Adrenal gland (tissue), 19 donors: ENCODE measurements around the gene ASB14. TPM values are rescaled to one million over a fixed set of nuclear protein-coding genes. Genes with fewer than 3 reads are reported as not detected.
"Not testable (repeated sequence)": the region's sequence is repeated elsewhere in the genome, so short reads cannot be mapped to it uniquely, and the experiment has no call there.

ENCODE experiments used
- DNase-seq, 7 donors: peaks; one replicate each; pipeline ENCODE4 v3.0.0-alpha.2; 2019 to 2020
- H3K27ac ChIP-seq, 5 donors: fragments of 200-600 bp; sonication (generic) in 4 of 5; 1 replicate in 3 of 5; 2 replicates in 2 of 5; pipeline versions ENCODE4 v1.5.1 to v1.8.0; 2016 to 2020; ENCODE audit warnings: mild to moderate bottlenecking in 1 of 5
- H3K27me3 ChIP-seq: fragments of 200-600 bp; 2 replicates; pipeline ENCODE4 v1.8.0; 2021
- H3K36me3 ChIP-seq, 2 donors: fragments of 200-600 bp; replicated peaks in 1 of 2; 1 replicate in 1 of 2; 2 replicates in 1 of 2; pipeline versions ENCODE4 v1.5.1 to v1.8.0; 2018 to 2022
- H3K4me1 ChIP-seq, 2 donors: fragments of 200-600 bp; replicated peaks in 1 of 2; 1 replicate in 1 of 2; 2 replicates in 1 of 2; pipeline versions ENCODE4 v1.5.1 to v1.8.0; 2018 to 2021
- H3K4me3 ChIP-seq, 4 donors: fragments of 200-600 bp; sonication (generic) in 3 of 4; one replicate each; pipeline ENCODE4 v1.5.1; 2016 to 2018
- H3K9me3 ChIP-seq, 3 donors: fragments of 200-600 bp; sonication (generic) in 1 of 3; replicated peaks in 1 of 3; 1 replicate in 2 of 3; 2 replicates in 1 of 3; pipeline versions ENCODE4 v1.5.1 to v1.8.0; 2016 to 2021
- CTCF ChIP-seq, 6 experiments: fragments of 450-650 bp in 4 of 6; fragments of 200-600 bp in 2 of 6; sonication (generic) in 1 of 6; IDR thresholded peaks; 1 replicate in 5 of 6; 2 replicates in 1 of 6; pipeline versions ENCODE4 v1.5.1 to v1.8.0; 2016 to 2021; ENCODE audit warnings: antibody characterized with exemption in 6 of 6, mild to moderate bottlenecking in 2 of 6, moderate library complexity in 1 of 6
- POLR2A ChIP-seq, 2 donors: fragments of 450-650 bp; IDR thresholded peaks; one replicate each; pipeline ENCODE4 v1.6.1; 2017; ENCODE audit warnings: antibody characterized with exemption in 2 of 2, mild to moderate bottlenecking in 2 of 2, moderate library complexity in 1 of 2
- WGBS, 4 donors: extraction: QIAGEN DNeasy Blood & Tissue Kit in 2 of 4; methylation state at CpG; one replicate each; pipeline versions ENCODE4 v1.1.5 to v1.1.7; 2013 to 2017; 5-methylcytosine and 5-hydroxymethylcytosine counted together
- intact Hi-C, 2 donors: fragments of 100-400 bp; cut with DNase I; formaldehyde crosslinking; loops; one replicate each; pipeline versions ENCODE4 v1.14.1 to v1.15.0; 2022 to 2023
- long read RNA-seq, 10 donors: library from polyadenylated mRNA in 3 of 10; unstranded in 2 of 10; stranded (forward) in 1 of 10; transcript quantifications; one replicate each; pipeline ENCODE4 v2.0.0 and lab custom pipeline, GENCODE V29; 2021 to 2026
- polyA plus RNA-seq, 3 donors: library from polyadenylated mRNA; stranded (reverse); fragments of 200-250 nt in 2 of 3; fragments of 350-450 nt in 1 of 3; fragmentation: Illumina TruSeq in 1 of 3; extraction: RNeasy Lipid Tissue Mini Kit (QIAGEN cat#74804) in 1 of 3; gene quantifications; one replicate each; pipeline ENCODE4 v1.2.3, GENCODE V29; 2013 to 2014
- total RNA-seq, 9 donors: library from RNA; depleted of rRNA in 4 of 9; stranded (reverse); fragments of >200 nt in 4 of 9; fragments of 120-200 nt in 1 of 9; fragmentation: NEBNext Ultra II Directional in 1 of 9; extraction: Animal tissue kit (Norgen Biotek cat#: 25700) in 1 of 9; gene quantifications; one replicate each; pipeline versions ENCODE4 v1.1.0 to v1.2.4, GENCODE V29; 2013 to 2023
- donor health status: healthy with polysubstance abuse.
- donor health status: Bipolar disorder and iron deficiency.
- donor health status: DM: yes; HTN: yes; CAD: no.
- donor health status: DM: no; HTN: no; CAD: no.
- donor health status: DM: no; HTN: no; CAD: no.
- donor health status: DM: yes; HTN: yes; CAD: no.

The ASB14 gene
- total RNA-seq (under 1 TPM in 1 of 9 donors, not detected in 8; 0.17 TPM), polyA plus RNA-seq (not detected)
- long read RNA-seq, donor 1, result 0 reads
- long read RNA-seq, donor 2, partial matches to known transcripts, result 5 of 5 reads
- long read RNA-seq, donor 2, other reads (novel, unspliced or antisense), result 0 of 5 reads
- long read RNA-seq, donor 3, result 0 reads
- long read RNA-seq, donor 4, partial matches to known transcripts, result 0 of 1 reads
- long read RNA-seq, donor 4, other reads (novel, unspliced or antisense), result 1 of 1 reads
- long read RNA-seq, donor 5, result 0 reads
- long read RNA-seq, donor 6, result 0 reads
- long read RNA-seq, donor 7, result 0 reads
- long read RNA-seq, donor 8, partial matches to known transcripts, result 16 of 21 reads
- long read RNA-seq, donor 8, other reads (novel, unspliced or antisense), result 5 of 21 reads
- long read RNA-seq, donor 9, result 0 reads
- long read RNA-seq, donor 10, result 0 reads

- Histone ChIP-seq H3K36me3 (no peaks in the 10 kb centered on the region), H3K4me1 (no peaks in the 10 kb centered on the region), H3K27me3 (peaks cover 5% of the 10 kb centered on the region), H3K27ac (no peak within 1 kb of the TSS), H3K9me3 (no peaks in the 10 kb centered on the region), H3K4me3 (no peak within 1 kb of the TSS)
- intact Hi-C loops, result no loop called here
- DNase-seq, result no peak
- 77 to 96% (median 91%) methylated on average over 1 of the region's 1 CpG for WGBS, 4 donors
- TF ChIP-seq CTCF (IDR thresholded peaks at IDR 0.05), result no peak
- TF ChIP-seq POLR2A (IDR thresholded peaks at IDR 0.05), result no peak
Measured at GRCh38 chr3:57292159-57292896, at the start of gene ASB14. TSS of gene ASB14 (minus strand) at chr3:57292685. CDS start at chr3:57292033, 652 bp downstream.

- H3K9me3 ChIP-seq, H3K36me3 ChIP-seq, H3K27me3 ChIP-seq, H3K4me3 ChIP-seq, intact Hi-C loops, H3K27ac ChIP-seq, H3K4me1 ChIP-seq, DNase-seq: not testable (repeated sequence)
- 39 to 66% (median 48%) methylated on average over 3 to 7 of the region's 7 CpGs for WGBS, 4 donors
Measured at GRCh38 chr3:57339071-57339642, 46.7 kb upstream of the ASB14 start.

- H3K4me3 ChIP-seq, H3K27ac ChIP-seq, DNase-seq, H3K9me3 ChIP-seq, H3K36me3 ChIP-seq, intact Hi-C loops, H3K4me1 ChIP-seq, H3K27me3 ChIP-seq: not testable (repeated sequence)
- 93% methylated on average over 27 to 40 of the region's 40 CpGs for WGBS, 4 donors
Measured at GRCh38 chr3:57338272-57339070, 46.0 kb upstream of the ASB14 start.

- H3K9me3 ChIP-seq, result no peaks in the 10 kb centered on the region
- intact Hi-C loops, result no loop called here
- no peak overlapping the region for H3K27ac ChIP-seq
- WGBS, 4 donors, result 79 to 92% (median 85%) methylated on average over 5 of the region's 5 CpGs
- TF ChIP-seq POLR2A (IDR thresholded peaks at IDR 0.05) (no peak), CTCF (IDR thresholded peaks at IDR 0.05) (no peak)
- DNase-seq, result no peak
- no peaks in the 10 kb centered on the region for H3K36me3 ChIP-seq
- no peaks in the 10 kb centered on the region for H3K27me3 ChIP-seq
- H3K4me1 ChIP-seq, result no peaks in the 10 kb centered on the region
- no peak overlapping the region for H3K4me3 ChIP-seq
Measured at GRCh38 chr3:57335283-57335938, 42.9 kb upstream of the ASB14 start.
